HCT116 (cell line): ENCODE data around the gene POLR2J2.
"Not testable (repeated sequence)": the region's sequence is repeated elsewhere in the genome, so short reads cannot be mapped to it uniquely, and the experiment has no call there.

Experiments used
- EGR1 ChIP-seq: IDR thresholded peaks from 2 replicates; pipeline ENCODE4 v1.6.1; 2012; ENCODE audit warnings: low read depth
- YY1 ChIP-seq: IDR thresholded peaks from 2 replicates; pipeline ENCODE4 v1.6.1; 2011; ENCODE audit warnings: low read length, low read depth, moderate library complexity, mild to moderate bottlenecking; ENCODE audit not compliant: insufficient replicate concordance; ENCODE audit errors: extremely low read depth

DNA sequence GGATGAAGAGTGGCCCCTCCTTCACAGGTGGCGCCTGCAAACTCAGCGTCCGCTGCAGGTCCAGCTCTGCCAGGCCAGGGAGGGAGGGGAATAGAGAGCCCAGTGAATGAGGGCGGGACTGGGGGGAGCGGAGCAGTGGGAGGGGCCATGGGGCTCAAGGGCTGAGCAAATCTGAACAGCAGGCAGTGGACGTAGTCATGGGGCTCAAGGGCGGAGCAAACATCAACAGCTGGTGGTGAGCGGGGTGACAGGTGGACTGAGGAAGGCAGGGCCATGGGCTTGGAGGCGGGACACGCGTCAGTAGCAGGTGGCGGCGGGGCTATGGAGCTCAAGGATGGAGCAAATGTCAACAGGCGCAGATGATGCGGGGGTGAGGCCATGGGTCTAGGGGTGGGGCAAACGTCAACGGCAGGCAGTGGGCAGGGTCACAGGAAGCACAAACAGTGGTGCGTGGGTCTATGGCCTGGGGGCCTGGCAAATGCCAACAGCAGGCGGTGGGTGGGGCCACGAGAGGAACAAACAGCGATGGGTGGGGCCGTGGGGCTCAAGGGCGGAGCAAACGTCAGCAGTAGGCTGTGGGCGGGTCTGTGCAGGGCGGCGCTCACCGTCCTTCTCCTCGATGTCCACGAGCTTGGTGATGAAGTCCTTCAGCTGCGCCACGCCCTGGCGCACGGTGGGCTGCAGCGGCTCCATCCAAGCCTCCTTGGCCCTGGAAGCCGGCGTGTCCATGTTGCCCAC is 17.0 kb upstream of the POLR2J2 start:
- not testable (repeated sequence) for TF ChIP-seq YY1, EGR1
